Activated naive CD8-positive, alpha-beta T cell treated with anti-CD3 and anti-CD28 coated beads for 36 hours (primary cell): ENCODE measurements around the gene B3GNT4. TPM values are rescaled to one million over a fixed set of nuclear protein-coding genes. Genes with fewer than 3 reads are reported as not detected.
"Not testable (repeated sequence)": the region's sequence is repeated elsewhere in the genome, so short reads cannot be mapped to it uniquely, and the experiment has no call there.

Experiments used
- DNase-seq: peaks from one replicate; pipeline ENCODE4 v3.0.0; 2021
- H3K27ac Mint-ChIP-seq: one replicate; pipeline ENCODE4 v1.8.0; 2022; ENCODE audit warnings: mild to moderate bottlenecking, moderate library complexity, mixed read lengths
- H3K27me3 Mint-ChIP-seq: one replicate; pipeline ENCODE4 v1.8.0; 2022; ENCODE audit warnings: mild to moderate bottlenecking, mixed read lengths
- H3K36me3 Mint-ChIP-seq: one replicate; pipeline ENCODE4 v1.8.0; 2021; ENCODE audit warnings: mild to moderate bottlenecking, mixed read lengths
- H3K4me1 Mint-ChIP-seq: one replicate; pipeline ENCODE4 v1.8.0; 2021; ENCODE audit warnings: mixed read lengths
- H3K4me3 Mint-ChIP-seq: one replicate; pipeline ENCODE4 v1.8.0; 2022; ENCODE audit warnings: mild to moderate bottlenecking, moderate library complexity, mixed read lengths
- H3K9me3 Mint-ChIP-seq: one replicate; pipeline ENCODE4 v1.8.0; 2022; ENCODE audit warnings: mixed read lengths
- total RNA-seq, 2 experiments: library from RNA; stranded (reverse); gene quantifications; one replicate each; pipeline ENCODE4 v1.2.3, GENCODE V29; 2021

B3GNT4 gene
- 1 to 10 TPM in 1 of 2 experiments, under 1 TPM in 1; 0.92 to 1.6 TPM for total RNA-seq

GRCh38 chr12:122203301-122204166, at the start of gene B3GNT4:
B3GNT4 (plus strand) TSS chr12:122203709; CDS start chr12:122204619, 910 bp downstream.
- Mint-ChIP-seq H3K4me3 (peak within 1 kb of the TSS; percentile 77), H3K9me3 (no peaks in the 10 kb centered on the region), H3K4me1 (peaks cover 9% of the 10 kb centered on the region), H3K36me3 (peaks cover 3% of the 10 kb centered on the region), H3K27ac (no peak within 1 kb of the TSS), H3K27me3 (peaks cover 43% of the 10 kb centered on the region)
- peak; percentile 71 for DNase-seq

- Mint-ChIP-seq H3K27me3 (no peaks in the 10 kb centered on the region), H3K4me3 (no peak overlapping the region), H3K27ac (no peak overlapping the region), H3K4me1 (no peaks in the 10 kb centered on the region), H3K9me3 (no peaks in the 10 kb centered on the region), H3K36me3 (no peaks in the 10 kb centered on the region)
- no peak for DNase-seq
These were observed 47.8 kb upstream of the B3GNT4 start for GRCh38 chr12:122155705-122156104.

- H3K4me1 Mint-ChIP-seq, result peaks cover 5% of the 10 kb centered on the region
- H3K36me3 Mint-ChIP-seq, result no peaks in the 10 kb centered on the region
- no peaks in the 10 kb centered on the region for H3K9me3 Mint-ChIP-seq
- H3K27me3 Mint-ChIP-seq, result no peaks in the 10 kb centered on the region
- DNase-seq, result no peak
- H3K27ac Mint-ChIP-seq, result no peak overlapping the region
- no peak overlapping the region for H3K4me3 Mint-ChIP-seq
These were observed 44.7 kb upstream of the B3GNT4 start for GRCh38 chr12:122158700-122159285.

GRCh38 chr12:122159882-122160281, 43.6 kb upstream of the B3GNT4 start:
- no peak overlapping the region for H3K4me3 Mint-ChIP-seq
- no peak for DNase-seq
- no peaks in the 10 kb centered on the region for H3K9me3 Mint-ChIP-seq
- H3K36me3 Mint-ChIP-seq, result no peaks in the 10 kb centered on the region
- H3K27me3 Mint-ChIP-seq, result no peaks in the 10 kb centered on the region
- no peak overlapping the region for H3K27ac Mint-ChIP-seq
- peaks cover 5% of the 10 kb centered on the region for H3K4me1 Mint-ChIP-seq

- Mint-ChIP-seq H3K27me3 (no peaks in the 10 kb centered on the region), H3K4me3 (no peak overlapping the region), H3K4me1 (peaks cover 5% of the 10 kb centered on the region), H3K36me3 (no peaks in the 10 kb centered on the region), H3K9me3 (no peaks in the 10 kb centered on the region), H3K27ac (no peak overlapping the region)
- no peak for DNase-seq
These were observed 42.7 kb upstream of the B3GNT4 start for GRCh38 chr12:122160761-122161160.

- Mint-ChIP-seq H3K4me3 (no peak overlapping the region), H3K4me1 (peaks cover 5% of the 10 kb centered on the region), H3K27me3 (no peaks in the 10 kb centered on the region), H3K36me3 (no peaks in the 10 kb centered on the region), H3K9me3 (no peaks in the 10 kb centered on the region), H3K27ac (no peak overlapping the region)
- DNase-seq, result no peak
These were observed 41.8 kb upstream of the B3GNT4 start for GRCh38 chr12:122161682-122162081.

- Mint-ChIP-seq H3K27ac (peak overlapping the region; percentile 42), H3K4me3 (no peak overlapping the region), H3K27me3 (no peaks in the 10 kb centered on the region), H3K4me1 (peaks cover 5% of the 10 kb centered on the region), H3K36me3 (no peaks in the 10 kb centered on the region), H3K9me3 (no peaks in the 10 kb centered on the region)
- no peak for DNase-seq
These were observed 40.5 kb upstream of the B3GNT4 start for GRCh38 chr12:122162976-122163375.

GRCh38 chr12:122166422-122167349, 36.8 kb upstream of the B3GNT4 start:
- H3K36me3 Mint-ChIP-seq, result no peaks in the 10 kb centered on the region
- DNase-seq, result no peak
- H3K4me1 Mint-ChIP-seq, result peaks cover 3% of the 10 kb centered on the region
- no peaks in the 10 kb centered on the region for H3K9me3 Mint-ChIP-seq
- no peak overlapping the region for H3K27ac Mint-ChIP-seq
- no peaks in the 10 kb centered on the region for H3K27me3 Mint-ChIP-seq
- no peak overlapping the region for H3K4me3 Mint-ChIP-seq

GRCh38 chr12:122167356-122167925, 36.1 kb upstream of the B3GNT4 start:
- H3K4me3 Mint-ChIP-seq, result no peak overlapping the region

GRCh38 chr12:122168492-122168891, 35.0 kb upstream of the B3GNT4 start:
- no peak overlapping the region for H3K27ac Mint-ChIP-seq
- H3K4me3 Mint-ChIP-seq, result no peak overlapping the region
- H3K9me3 Mint-ChIP-seq, result no peaks in the 10 kb centered on the region
- no peaks in the 10 kb centered on the region for H3K27me3 Mint-ChIP-seq
- H3K36me3 Mint-ChIP-seq, result no peaks in the 10 kb centered on the region
- no peaks in the 10 kb centered on the region for H3K4me1 Mint-ChIP-seq
- no peak for DNase-seq

More at GRCh38 chr12:122167356-122167925, 36.1 kb upstream of the B3GNT4 start:
- Mint-ChIP-seq H3K27ac (no peak overlapping the region), H3K36me3 (no peaks in the 10 kb centered on the region), H3K9me3 (no peaks in the 10 kb centered on the region), H3K4me1 (no peaks in the 10 kb centered on the region), H3K27me3 (no peaks in the 10 kb centered on the region)
- no peak for DNase-seq

- no peaks in the 10 kb centered on the region for H3K9me3 Mint-ChIP-seq
- no peaks in the 10 kb centered on the region for H3K27me3 Mint-ChIP-seq
- DNase-seq, result no peak
- H3K27ac Mint-ChIP-seq, result no peak overlapping the region
- no peak overlapping the region for H3K4me3 Mint-ChIP-seq
- no peaks in the 10 kb centered on the region for H3K4me1 Mint-ChIP-seq
- no peaks in the 10 kb centered on the region for H3K36me3 Mint-ChIP-seq
These were observed 32.1 kb upstream of the B3GNT4 start for GRCh38 chr12:122171399-122171798.

- Mint-ChIP-seq H3K4me1 (no peaks in the 10 kb centered on the region), H3K9me3 (no peaks in the 10 kb centered on the region), H3K27me3 (no peaks in the 10 kb centered on the region), H3K36me3 (no peaks in the 10 kb centered on the region), H3K4me3 (no peak overlapping the region), H3K27ac (no peak overlapping the region)
- DNase-seq, result no peak
These were observed 31.1 kb upstream of the B3GNT4 start for GRCh38 chr12:122172262-122172939.

GRCh38 chr12:122174155-122174845, 29.2 kb upstream of the B3GNT4 start, which contains the start of gene IL31:
IL31 (minus strand) TSS chr12:122174221; CDS start chr12:122174172, 49 bp downstream.
- Mint-ChIP-seq H3K9me3 (no peaks in the 10 kb centered on the region), H3K4me3 (no peak within 1 kb of the TSS), H3K27ac (no peak within 1 kb of the TSS), H3K36me3 (no peaks in the 10 kb centered on the region), H3K4me1 (no peaks in the 10 kb centered on the region), H3K27me3 (no peaks in the 10 kb centered on the region)
- no peak for DNase-seq

GRCh38 chr12:122176473-122176872, 27.0 kb upstream of the B3GNT4 start:
- not testable (repeated sequence) for H3K27me3 Mint-ChIP-seq, H3K4me1 Mint-ChIP-seq, H3K36me3 Mint-ChIP-seq, H3K27ac Mint-ChIP-seq, H3K4me3 Mint-ChIP-seq, DNase-seq, H3K9me3 Mint-ChIP-seq
